ENCODE results near the gene TEX51. TPM values are rescaled to one million over a fixed set of nuclear protein-coding genes. Genes with fewer than 3 reads are reported as not detected.

TEX51 gene
- total RNA-seq, 4 donors from 2014 or later = not detected

DNA sequence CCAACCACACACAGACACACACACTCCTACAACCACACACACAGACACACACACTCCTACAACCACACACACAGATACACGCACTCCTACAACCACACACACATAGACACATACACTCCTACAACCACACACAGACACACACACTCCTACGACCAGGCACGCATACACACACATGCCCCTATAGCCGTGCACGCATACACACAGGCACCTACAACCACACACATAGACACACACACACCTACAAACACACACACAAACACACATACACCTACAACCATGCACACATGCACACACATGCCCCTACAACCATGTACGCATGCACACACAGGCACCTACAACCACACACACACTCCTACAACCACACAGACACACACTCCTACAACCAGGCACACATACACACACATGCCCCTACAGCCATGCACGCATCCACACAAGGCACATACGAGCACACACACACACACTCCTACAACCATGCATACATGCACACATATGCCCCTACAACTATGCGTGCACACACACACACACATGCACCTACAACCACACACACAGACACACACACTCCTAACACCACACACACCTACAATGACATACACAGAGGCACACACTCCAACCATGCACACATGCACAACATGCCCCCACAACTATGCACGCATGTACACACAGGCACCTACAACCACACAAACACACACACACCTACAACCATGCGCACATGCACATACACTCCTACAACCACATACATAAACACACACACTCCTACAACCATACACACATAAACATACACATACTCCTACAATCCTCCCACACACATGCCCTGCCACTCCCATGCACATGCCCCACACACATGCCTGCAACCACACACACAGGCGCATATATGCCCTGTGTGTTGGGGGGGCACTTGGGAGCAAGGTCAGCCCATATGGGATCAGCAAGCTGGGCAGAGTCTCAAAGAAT is 19.1 kb upstream of the TEX51 start:
- Histone ChIP-seq H3K36me3 (no peaks in the 10 kb centered on the region), H3K27me3 (no peaks in the 10 kb centered on the region), H3K27ac (no peak overlapping the region), H3K4me1 (no peaks in the 10 kb centered on the region), H3K9me3 (peaks cover 0 to 27% (median 0%) of the 10 kb centered on the region in 3 donors), H3K4me3 (no peak overlapping the region)
- no peak for ATAC-seq
- TF ChIP-seq POLR2A (IDR thresholded peaks at IDR 0.05) = no peak
- no peak for TF ChIP-seq POLR2AphosphoS5 (IDR thresholded peaks at IDR 0.05)
- TF ChIP-seq EP300 (IDR thresholded peaks at IDR 0.05) = no peak
- TF ChIP-seq, protein P1, sequence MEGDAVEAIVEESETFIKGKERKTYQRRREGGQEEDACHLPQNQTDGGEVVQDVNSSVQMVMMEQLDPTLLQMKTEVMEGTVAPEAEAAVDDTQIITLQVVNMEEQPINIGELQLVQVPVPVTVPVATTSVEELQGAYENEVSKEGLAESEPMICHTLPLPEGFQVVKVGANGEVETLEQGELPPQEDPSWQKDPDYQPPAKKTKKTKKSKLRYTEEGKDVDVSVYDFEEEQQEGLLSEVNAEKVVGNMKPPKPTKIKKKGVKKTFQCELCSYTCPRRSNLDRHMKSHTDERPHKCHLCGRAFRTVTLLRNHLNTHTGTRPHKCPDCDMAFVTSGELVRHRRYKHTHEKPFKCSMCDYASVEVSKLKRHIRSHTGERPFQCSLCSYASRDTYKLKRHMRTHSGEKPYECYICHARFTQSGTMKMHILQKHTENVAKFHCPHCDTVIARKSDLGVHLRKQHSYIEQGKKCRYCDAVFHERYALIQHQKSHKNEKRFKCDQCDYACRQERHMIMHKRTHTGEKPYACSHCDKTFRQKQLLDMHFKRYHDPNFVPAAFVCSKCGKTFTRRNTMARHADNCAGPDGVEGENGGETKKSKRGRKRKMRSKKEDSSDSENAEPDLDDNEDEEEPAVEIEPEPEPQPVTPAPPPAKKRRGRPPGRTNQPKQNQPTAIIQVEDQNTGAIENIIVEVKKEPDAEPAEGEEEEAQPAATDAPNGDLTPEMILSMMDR (IDR thresholded peaks at IDR 0.05) = no peak
- 94 to 95% methylated on average over 8 to 11 of the region's 12 CpGs for WGBS, 2 donors (ENCODE audit: low coverage in 1 of 2)

DNA sequence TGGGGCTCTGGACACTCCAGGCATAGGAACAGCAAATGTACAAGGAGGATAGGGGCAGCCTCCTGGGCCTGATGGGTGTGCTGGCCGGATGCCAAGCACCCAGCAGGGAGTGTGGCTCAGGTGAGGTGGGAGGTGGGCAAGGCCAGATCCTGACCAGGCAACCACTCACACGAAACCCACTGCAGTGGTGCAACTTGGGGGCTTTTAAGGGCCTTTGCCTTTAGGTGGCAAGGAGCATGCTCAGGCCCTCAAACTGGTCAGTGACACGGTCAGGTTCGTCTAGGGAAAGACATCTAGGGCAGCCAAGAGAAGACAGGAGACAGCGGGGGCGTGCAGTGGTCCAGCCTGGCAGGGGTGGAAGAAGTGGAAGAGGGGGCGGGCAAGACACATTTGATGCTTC is 18.4 kb upstream of the TEX51 start:
- Histone ChIP-seq H3K4me3 (no peak overlapping the region), H3K36me3 (no peaks in the 10 kb centered on the region), H3K27me3 (no peaks in the 10 kb centered on the region), H3K9me3 (peaks cover 0 to 21% (median 0%) of the 10 kb centered on the region in 3 donors), H3K27ac (no peak overlapping the region), H3K4me1 (peaks cover 0 to under 1% (median 0%) of the 10 kb centered on the region in 3 donors)
- WGBS, 2 donors (ENCODE audit: low coverage in 1 of 2) = 71 to 80% methylated on average over 4 to 7 of the region's 7 CpGs
- TF ChIP-seq POLR2A (IDR thresholded peaks at IDR 0.05) (no peak), POLR2AphosphoS5 (IDR thresholded peaks at IDR 0.05) (no peak), EP300 (IDR thresholded peaks at IDR 0.05) (no peak)
- TF ChIP-seq, protein P1 (IDR thresholded peaks at IDR 0.05) = no peak
- no peak for ATAC-seq

DNA sequence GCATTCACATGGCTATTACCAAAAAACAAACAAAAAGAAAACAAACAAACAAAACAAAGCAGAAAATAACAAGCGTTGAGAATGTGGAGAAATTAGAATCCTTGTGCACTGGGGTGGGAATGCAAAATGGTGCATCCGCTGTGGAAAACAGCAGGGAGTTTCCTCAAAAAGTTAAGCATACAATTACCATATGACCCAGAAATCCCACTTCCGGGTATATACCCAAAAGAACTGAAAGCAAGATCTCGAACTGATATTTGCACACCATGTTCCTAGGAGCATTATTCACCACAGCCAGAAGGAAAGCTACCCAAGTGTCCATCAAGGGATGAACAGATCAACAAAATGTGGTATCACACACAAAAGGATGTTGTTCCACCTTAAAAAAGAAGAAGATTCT is 17.9 kb upstream of the TEX51 start:
- no peak for TF ChIP-seq POLR2AphosphoS5 (IDR thresholded peaks at IDR 0.05)
- H3K36me3 ChIP-seq = no peaks in the 10 kb centered on the region
- WGBS, 2 donors (ENCODE audit: low coverage in 1 of 2) = 72 to 83% methylated on average over 3 to 4 of the region's 4 CpGs

DNA sequence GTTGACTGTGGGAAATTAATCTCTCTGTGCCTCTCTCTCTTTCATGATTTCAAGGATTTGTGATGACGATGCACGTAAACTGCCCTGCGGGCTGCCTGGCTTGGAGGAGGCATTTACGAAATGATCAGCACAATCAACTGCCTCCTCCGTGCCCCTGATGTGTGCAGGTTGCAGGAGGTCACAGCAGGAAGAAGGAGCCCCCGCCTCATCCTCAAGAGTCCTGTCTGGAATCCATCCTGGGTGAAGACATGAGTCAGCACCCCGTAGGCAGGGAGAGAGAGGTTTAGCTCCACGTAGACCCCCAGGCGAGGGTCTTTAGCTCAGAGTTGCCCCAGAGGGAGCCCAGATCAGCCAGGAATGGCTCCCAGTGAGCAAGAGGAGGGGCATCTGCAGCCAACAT is 17.1 kb upstream of the TEX51 start:
- peaks cover 0 to 13% (median 0%) of the 10 kb centered on the region in 3 donors for H3K4me1 ChIP-seq
- peaks cover 0 to 9% (median 0%) of the 10 kb centered on the region in 3 donors for H3K9me3 ChIP-seq
- no peak for ATAC-seq
- H3K4me3 ChIP-seq = no peak overlapping the region
- peaks cover 9% of the 10 kb centered on the region for H3K27me3 ChIP-seq
- H3K36me3 ChIP-seq = no peaks in the 10 kb centered on the region
- no peak overlapping the region for H3K27ac ChIP-seq
- no peak for TF ChIP-seq POLR2AphosphoS5 (IDR thresholded peaks at IDR 0.05)
- WGBS, 2 donors (ENCODE audit: low coverage in 1 of 2) = 79% methylated on average over 4 of the region's 9 CpGs; no CpG with 5 or more reads in 1 of the 2 donors

More for the DNA sequence above, 17.9 kb upstream of the TEX51 start:
- Histone ChIP-seq H3K9me3 (peaks cover 0 to 16% (median 0%) of the 10 kb centered on the region in 3 donors), H3K27me3 (peaks cover under 1% of the 10 kb centered on the region), H3K27ac (no peak overlapping the region), H3K4me3 (no peak overlapping the region), H3K4me1 (peaks cover 0 to 5% (median 0%) of the 10 kb centered on the region in 3 donors)
- ATAC-seq = no peak

DNA sequence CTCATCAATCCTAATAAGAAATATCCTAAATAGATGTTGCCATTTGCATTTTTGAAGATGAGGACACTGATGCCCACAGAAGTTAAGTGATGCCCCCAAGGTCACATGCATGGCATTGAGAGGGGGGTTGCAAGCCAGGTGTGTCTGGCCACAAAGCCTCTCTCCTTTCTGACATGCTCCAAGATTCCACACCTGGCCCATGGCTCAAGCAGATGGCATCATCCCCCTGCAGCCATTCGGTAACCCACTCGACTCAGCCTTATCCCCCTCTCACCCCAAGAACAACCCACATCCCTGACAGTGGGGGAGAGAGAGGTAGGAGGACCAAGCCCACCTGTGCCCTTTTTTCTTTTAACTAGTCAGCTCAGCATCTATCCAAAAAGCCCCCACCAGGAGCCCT is 16.5 kb upstream of the TEX51 start:
- no peak for ATAC-seq
- TF ChIP-seq POLR2A (IDR thresholded peaks at IDR 0.05) (no peak), EP300 (IDR thresholded peaks at IDR 0.05) (no peak), POLR2AphosphoS5 (IDR thresholded peaks at IDR 0.05) (no peak)
- TF ChIP-seq, protein P1 (IDR thresholded peaks at IDR 0.05) = no peak
- Histone ChIP-seq H3K4me3 (no peak overlapping the region), H3K36me3 (no peaks in the 10 kb centered on the region), H3K4me1 (peaks cover 0 to 16% (median 0%) of the 10 kb centered on the region in 3 donors), H3K27me3 (peaks cover 15% of the 10 kb centered on the region), H3K27ac (no peak overlapping the region), H3K9me3 (peaks cover 0 to 3% (median 0%) of the 10 kb centered on the region in 3 donors)
- 40 to 44% methylated on average over 2 of the region's 2 CpGs for WGBS, 2 donors (ENCODE audit: low coverage in 1 of 2)
